NCI-H82 (cell line): ENCODE results near the gene PSMA2.
A peak's percentile ranks its signal among the peaks of the same experiment; 100 is the strongest.

Source experiments
- DNase-seq: peaks from one replicate; lab custom pipeline; 2025; lab: John Stamatoyannopoulos, UW

Gene PSMA2

DNA sequence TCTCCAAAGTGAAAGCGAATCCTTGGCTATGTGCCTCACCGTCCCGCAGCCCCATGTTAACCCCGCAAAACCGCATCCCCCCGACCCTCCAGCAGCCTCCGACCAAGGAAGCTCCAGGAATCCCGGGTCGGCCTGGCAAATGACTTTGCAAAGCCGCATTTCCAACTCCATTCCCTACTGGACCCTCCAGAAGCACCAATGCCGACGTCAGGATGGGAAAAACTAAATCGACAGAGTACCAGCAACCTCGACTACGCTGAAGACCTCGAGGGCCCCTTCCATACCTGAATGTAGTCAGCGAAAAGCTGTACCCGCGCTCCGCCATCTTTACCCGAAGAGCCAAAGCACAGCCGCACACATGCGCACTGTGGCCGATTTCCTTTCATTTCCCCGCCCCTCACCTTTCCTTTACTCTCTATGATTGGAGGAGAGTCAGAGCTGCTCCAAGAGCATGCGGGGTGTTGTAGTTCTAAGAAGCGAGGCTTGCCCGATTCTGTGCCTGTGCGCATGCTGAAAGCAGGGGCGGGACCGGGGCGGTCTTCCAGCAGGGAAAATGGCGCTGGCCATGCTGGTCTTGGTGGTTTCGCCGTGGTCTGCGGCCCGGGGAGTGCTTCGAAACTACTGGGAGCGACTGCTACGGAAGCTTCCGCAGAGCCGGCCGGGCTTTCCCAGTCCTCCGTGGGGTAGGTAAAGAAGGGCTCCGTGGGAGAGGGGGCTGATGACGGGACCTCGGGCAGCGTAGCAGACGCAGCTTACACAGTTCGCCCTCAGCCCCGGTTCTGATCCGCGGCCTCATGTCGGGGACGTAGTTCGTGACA lies at the start of gene PSMA2, which contains the start of gene MRPL32:
PSMA2 (minus strand) TSS at position 341 of the 818 bp plus-strand sequence; CDS start at position 325, 16 bp downstream.
MRPL32 (plus strand) TSS at position 543 of the 818 bp plus-strand sequence; CDS start at position 554, 11 bp downstream.
- DNase-seq = peak; percentile 99

GRCh38 chr7:42981601-42982000 lies 49.6 kb upstream of the PSMA2 start:
- no peak for DNase-seq

- no peak for DNase-seq
These were observed 48.5 kb upstream of the PSMA2 start for GRCh38 chr7:42980514-42980913.

- DNase-seq = no peak
These were observed 48.1 kb upstream of the PSMA2 start for GRCh38 chr7:42980084-42980483.

DNA sequence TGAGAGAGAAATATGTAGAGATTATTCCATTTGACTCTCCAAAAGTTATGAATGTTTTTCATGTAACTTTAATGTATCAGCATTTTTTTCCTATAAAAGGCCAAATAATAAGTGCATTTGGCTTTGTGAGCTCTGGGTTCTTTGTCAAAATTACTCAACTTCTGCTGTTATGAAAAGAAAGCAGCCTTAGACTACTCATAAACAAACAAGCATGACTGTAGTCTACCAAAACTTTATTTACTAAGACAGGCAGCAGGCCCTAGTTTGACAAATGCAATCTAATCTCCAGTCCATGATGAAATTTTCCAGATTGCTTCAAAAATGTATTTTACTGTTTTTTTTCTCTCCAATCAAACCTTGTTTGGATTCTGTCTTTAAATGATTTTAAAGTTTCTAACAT lies 46.5 kb upstream of the PSMA2 start:
- DNase-seq = no peak

DNA sequence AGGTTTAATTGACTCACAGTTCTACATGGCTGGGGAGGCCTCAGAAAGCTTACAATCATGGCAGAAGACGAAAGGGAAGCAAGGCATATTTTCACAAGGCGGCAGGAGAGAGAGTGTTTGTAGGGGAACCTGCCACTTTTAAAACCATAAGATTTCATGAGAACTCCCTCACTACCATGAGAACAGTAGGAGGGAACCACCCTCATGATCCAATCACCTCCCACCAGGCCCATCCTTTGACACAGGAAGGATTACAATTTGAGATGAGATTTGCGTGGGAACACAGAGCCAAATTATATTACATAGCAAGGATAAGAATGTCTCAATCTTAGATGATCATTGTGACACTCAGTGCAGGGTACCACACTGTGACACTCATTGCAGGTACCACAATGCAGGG lies 44.4 kb upstream of the PSMA2 start:
- no peak for DNase-seq

DNA sequence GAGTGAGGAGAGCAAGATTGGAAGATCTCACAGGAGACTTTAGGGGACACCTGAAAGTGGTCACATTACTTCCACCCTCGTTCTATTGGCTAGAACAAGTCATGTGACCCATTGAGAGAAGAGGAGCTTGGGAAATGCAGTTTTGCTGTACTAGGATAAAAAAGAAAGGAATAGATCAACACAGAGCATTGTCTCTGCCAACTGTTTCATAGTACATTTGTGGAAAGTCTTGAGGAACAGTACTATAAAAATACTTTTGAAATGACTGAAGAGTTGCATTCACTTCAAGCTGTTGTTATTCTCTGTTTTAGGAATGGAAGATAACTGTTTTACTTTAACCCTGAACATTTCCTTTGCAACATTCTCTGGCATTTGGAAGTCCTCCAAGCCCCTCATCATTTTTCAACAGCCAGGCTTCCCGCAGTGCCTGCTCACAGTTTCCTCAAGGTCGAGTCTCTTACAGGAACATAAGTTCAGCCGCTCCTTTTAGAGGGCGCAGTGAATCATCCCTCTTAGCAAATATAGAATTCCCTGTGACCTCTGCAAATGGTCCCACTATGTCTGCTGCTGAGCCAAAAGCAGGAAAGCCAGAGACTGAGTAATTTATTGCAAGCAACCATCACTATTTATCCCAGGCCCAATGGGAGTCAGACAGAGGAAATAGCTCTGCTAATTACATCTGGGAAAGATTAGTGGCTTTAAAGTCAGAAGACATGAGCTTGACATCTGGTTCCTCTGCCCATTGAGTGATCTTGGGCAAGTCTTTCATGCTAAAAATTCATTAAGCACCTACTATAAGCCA lies 40.9 kb upstream of the PSMA2 start:
- no peak for DNase-seq

GRCh38 chr7:42967391-42967790 lies 35.4 kb upstream of the PSMA2 start:
- no peak for DNase-seq

DNA sequence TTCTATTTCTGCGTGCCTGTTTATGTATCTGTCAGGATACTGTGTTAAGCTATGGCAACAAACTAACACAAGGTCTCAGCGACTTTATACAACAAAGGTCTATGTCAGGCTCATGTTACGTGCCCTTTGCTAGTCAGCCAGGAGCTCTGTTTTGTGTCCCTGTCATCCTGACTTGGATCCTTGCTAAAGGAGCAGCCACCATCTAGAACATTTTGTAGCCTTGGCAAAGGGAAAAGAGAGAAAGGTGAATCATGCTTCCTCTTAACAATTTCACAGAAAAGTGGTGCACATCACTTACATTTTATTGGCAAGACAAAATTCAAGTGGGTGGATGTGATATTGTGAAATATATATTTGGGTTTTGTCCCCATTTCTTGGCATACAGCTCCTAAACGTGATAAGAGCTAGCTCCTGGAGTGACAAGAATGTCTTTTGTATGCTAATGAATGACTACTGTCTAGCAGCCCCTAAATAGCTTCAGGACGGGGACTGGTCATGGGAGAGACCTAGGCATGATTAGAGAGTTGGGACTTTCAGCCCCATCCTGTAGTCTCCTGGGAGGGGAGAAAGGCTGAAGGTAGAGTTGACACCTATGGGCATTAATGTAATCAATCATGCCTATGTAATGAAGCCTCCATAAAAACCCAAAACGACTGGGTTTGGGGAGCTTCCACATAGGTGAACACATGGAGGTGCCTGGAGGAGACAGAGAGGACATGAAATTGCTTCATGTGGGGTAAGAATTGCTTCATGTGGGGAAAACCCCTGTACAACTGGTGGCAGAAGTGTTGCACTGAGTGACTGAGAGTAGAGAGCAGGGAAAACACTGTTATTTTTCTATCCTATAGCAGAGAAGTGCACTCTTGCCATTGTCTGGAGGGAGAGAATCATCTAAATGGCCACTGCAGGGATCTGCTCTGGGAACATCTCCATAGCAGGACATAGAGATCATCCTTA lies 33.2 kb upstream of the PSMA2 start:
- DNase-seq = no peak

GRCh38 chr7:42964293-42964692 lies 32.3 kb upstream of the PSMA2 start:
- no peak for DNase-seq

- DNase-seq = peak; percentile 50
These were observed 29.2 kb upstream of the PSMA2 start for GRCh38 chr7:42961170-42961569.

DNA sequence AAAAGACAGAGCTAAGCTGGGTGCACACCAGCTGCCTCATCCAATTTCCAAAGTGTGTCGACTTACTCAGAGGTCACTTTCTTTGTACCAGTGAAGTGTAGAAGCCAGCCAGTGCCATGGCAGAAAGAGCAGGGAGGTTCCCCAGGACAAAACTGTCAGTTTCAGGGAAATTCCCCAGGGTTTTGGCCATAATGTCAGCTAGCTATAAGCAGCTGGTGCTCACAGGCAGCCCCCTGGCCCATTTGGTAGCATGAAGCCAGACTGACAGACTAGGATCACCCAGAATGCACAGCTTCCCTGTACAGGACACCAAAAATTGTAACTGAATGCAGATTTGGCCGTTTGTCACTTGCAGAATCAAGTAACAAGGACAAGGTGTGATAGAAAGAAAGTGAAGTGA lies 28.8 kb upstream of the PSMA2 start:
- peak; percentile 23 for DNase-seq

- no peak for DNase-seq
These were observed 27.6 kb upstream of the PSMA2 start for GRCh38 chr7:42959549-42959948.

DNA sequence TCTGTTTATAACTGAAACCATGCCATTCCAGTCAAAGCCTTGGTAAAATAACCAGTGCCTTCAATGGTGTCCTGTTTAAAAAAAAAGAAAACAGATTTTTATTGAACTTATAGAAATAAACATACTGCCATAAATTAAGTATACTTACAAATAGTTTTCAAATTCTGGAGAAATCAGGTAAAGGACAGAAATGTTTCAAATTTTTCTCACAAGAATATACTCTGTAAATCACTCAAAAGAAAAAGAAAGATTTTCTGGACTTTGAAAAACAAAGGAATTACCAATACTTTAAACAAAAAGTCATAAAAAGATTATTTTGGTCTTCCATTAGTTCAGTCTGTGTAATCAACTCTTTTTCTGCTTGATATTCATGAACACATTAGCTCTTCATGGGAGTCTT lies 24.1 kb upstream of the PSMA2 start:
- no peak for DNase-seq

- DNase-seq = no peak
These were observed 22.0 kb upstream of the PSMA2 start for GRCh38 chr7:42953994-42954393.

- no peak for DNase-seq
These were observed 20.4 kb upstream of the PSMA2 start for GRCh38 chr7:42952328-42952727.

GRCh38 chr7:42950417-42950816 lies 18.4 kb upstream of the PSMA2 start:
- DNase-seq = no peak

GRCh38 chr7:42947521-42947920 lies 15.5 kb upstream of the PSMA2 start:
- peak; percentile 5 for DNase-seq

DNA sequence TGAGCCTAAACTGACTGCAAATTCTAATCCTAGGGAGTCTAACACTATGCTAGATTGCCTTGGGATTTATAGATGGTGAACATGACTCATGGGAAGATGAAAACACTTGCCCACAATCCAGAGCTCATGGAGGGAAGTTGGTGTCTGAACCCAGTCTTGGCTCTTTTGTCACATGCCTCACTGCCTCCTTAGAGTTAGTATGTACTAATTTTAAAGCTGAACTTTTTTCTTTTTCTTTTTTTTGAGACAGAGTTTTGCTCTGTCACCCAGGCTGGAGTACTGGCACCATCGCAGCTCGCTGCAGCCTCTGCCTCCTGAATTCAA lies 14.6 kb upstream of the PSMA2 start:
- no peak for DNase-seq

DNA sequence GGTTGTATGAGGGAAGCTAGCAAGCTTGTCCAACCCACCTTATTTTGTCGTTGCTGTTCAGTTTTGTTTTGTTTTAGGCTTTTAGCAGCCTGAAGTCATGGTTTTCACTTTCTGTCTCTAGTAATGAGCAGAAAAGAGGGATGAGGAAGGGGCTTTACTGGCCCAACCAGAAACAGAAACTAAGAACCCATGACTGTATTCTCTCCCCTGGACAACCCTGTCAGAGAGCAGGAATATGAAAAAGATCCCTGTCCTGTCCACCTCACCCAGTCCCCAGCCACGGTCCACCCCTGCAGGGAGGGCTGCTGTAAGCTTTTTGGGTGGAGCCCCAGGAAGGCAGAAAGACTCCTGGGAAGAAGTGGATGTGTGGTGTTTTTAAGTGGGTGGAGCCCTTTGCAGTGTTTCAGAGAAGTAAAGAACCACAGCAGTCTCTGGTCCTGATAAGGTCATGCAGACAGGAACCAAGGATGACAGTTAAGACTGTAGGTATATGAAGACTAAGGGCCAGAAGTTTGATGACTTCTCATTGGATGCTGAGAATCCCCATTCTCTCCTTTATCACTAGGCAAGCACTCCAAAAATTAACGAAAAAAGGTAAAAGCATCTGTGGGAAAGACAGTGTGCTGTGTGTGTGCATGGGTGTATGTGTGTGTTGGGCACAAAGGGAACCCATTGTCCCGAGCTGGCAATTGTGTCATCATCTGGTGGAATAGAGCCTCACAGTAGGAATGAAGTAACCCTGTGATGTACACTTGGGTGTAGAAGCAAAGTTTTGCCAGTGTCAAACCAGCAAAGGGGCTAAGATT lies 14.1 kb upstream of the PSMA2 start:
- no peak for DNase-seq
